ENCODE data around the gene HS6ST1.
A peak's percentile ranks its signal among the peaks of the same experiment; 100 is the strongest.

The HS6ST1 gene

DNA sequence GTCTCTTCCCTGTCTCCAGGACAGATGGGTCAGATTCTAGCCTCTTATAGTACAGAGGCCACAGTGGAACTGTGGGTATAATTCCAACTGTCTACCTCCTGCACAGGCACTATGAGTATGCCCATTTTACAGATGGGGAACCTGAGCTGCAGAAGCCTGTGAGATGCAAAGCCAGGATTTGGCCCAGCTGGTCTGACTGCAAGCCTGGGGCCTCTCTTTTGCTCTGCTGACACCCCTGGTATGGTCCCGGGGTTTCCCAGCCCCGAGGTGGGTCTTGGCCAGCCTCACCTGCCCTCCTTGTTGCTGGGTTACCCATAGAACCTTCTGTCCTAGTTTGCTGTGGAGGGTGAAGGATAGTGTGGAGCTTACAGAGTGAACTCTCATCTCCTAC, 9.8 kb downstream of the HS6ST1 start:
- no peak overlapping the region for H3K4me3 ChIP-seq (replicated peaks; ENCODE audit: low read depth, low read length)
- TF ChIP-seq CTCF (IDR thresholded peaks at IDR 0.05; ENCODE audit: low read depth, low read length, missing control alignments), result no peak
- no peak for DNase-seq (ENCODE audit: extremely low read depth, low read depth)

GRCh38 chr2:128308284-128308731, 10.4 kb downstream of the HS6ST1 start:
- TF ChIP-seq CTCF (IDR thresholded peaks at IDR 0.05; ENCODE audit: low read depth, low read length, missing control alignments), result no peak
- no peak overlapping the region for H3K4me3 ChIP-seq (replicated peaks; ENCODE audit: low read depth, low read length)
- DNase-seq (ENCODE audit: extremely low read depth, low read depth), result no peak

DNA sequence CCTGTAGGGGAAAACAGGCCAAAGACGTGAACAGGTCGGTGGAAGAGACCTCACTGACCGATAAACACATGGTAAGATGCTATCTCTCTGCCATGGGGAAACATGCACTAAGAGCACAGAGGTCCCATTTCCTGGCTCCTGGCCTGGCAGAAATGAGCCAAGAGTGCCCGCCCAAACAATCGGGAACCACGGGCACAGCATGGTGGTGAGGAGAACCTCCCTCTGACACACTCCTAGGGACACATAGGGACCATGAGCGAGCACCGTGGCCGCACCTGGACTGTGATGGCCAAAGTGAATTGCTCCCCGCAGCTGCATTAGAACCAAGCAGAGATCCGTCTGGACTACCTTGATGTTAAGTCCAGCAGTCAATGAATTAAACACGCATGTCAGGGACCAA, 11.1 kb downstream of the HS6ST1 start:
- DNase-seq (ENCODE audit: extremely low read depth, low read depth), result no peak
- no peak for TF ChIP-seq CTCF (IDR thresholded peaks at IDR 0.05; ENCODE audit: low read depth, low read length, missing control alignments)
- no peak overlapping the region for H3K4me3 ChIP-seq (replicated peaks; ENCODE audit: low read depth, low read length)

- TF ChIP-seq CTCF (IDR thresholded peaks at IDR 0.05; ENCODE audit: low read depth, low read length, missing control alignments), result no peak
- H3K4me3 ChIP-seq (replicated peaks; ENCODE audit: low read depth, low read length), result no peak overlapping the region
- DNase-seq (ENCODE audit: extremely low read depth, low read depth), result no peak
Observed at GRCh38 chr2:128306931-128307460, 11.7 kb downstream of the HS6ST1 start.

- DNase-seq (ENCODE audit: extremely low read depth, low read depth), result peak; percentile 56
- H3K4me3 ChIP-seq (replicated peaks; ENCODE audit: low read depth, low read length), result no peak overlapping the region
- TF ChIP-seq CTCF (IDR thresholded peaks at IDR 0.05; ENCODE audit: low read depth, low read length, missing control alignments), result peak; percentile 44
Observed at GRCh38 chr2:128306081-128306930, 12.4 kb downstream of the HS6ST1 start.

GRCh38 chr2:128305555-128306080, 13.1 kb downstream of the HS6ST1 start:
- no peak overlapping the region for H3K4me3 ChIP-seq (replicated peaks; ENCODE audit: low read depth, low read length)
- DNase-seq (ENCODE audit: extremely low read depth, low read depth), result no peak
- no peak for TF ChIP-seq CTCF (IDR thresholded peaks at IDR 0.05; ENCODE audit: low read depth, low read length, missing control alignments)
